Tibial artery (tissue), 4 donors: ENCODE results near the gene SLC30A3.

Experiments
- DNase-seq, 2 donors: peaks; one replicate each; pipeline ENCODE4 v3.0.0-alpha.2; 2019
- H3K27ac ChIP-seq, 2 donors: fragments of 200-600 bp; sonication (generic) in 1 of 2; 1 replicate in 1 of 2; 2 replicates in 1 of 2; pipeline ENCODE4 v1.5.1; 2018 to 2019; ENCODE audit warnings: mild to moderate bottlenecking in 1 of 2
- H3K27me3 ChIP-seq, 2 donors: fragments of 200-600 bp; sonication (generic) in 1 of 2; one replicate each; pipeline versions ENCODE4 v1.5.1 to v1.6.0; 2016 to 2019
- H3K36me3 ChIP-seq, 3 donors: fragments of 200-600 bp; sonication (generic) in 2 of 3; one replicate each; pipeline ENCODE4 v1.5.1; 2016 to 2019; ENCODE audit warnings: mild to moderate bottlenecking in 2 of 3
- H3K4me1 ChIP-seq, 4 donors: fragments of 200-600 bp; sonication (generic) in 2 of 4; 1 replicate in 3 of 4; 2 replicates in 1 of 4; pipeline ENCODE4 v1.5.1; 2016 to 2019
- H3K4me3 ChIP-seq, 2 donors: fragments of 200-600 bp; sonication (generic) in 1 of 2; 1 replicate in 1 of 2; 2 replicates in 1 of 2; pipeline ENCODE4 v1.5.1; 2018 to 2019; ENCODE audit warnings: mild to moderate bottlenecking in 2 of 2
- H3K9me3 ChIP-seq, 3 donors: fragments of 200-600 bp; sonication (generic) in 1 of 3; one replicate each; pipeline ENCODE4 v1.5.1; 2016 to 2019
- CTCF ChIP-seq, 2 experiments: fragments of 200-600 bp in 1 of 2; fragments of 450-650 bp in 1 of 2; IDR thresholded peaks; one replicate each; pipeline ENCODE4 v1.5.1; 2017 to 2019; ENCODE audit warnings: antibody characterized with exemption in 2 of 2, mild to moderate bottlenecking in 1 of 2, moderate library complexity in 1 of 2
- intact Hi-C: fragments of 100-400 bp; cut with DNase I; formaldehyde crosslinking; loops from one replicate; pipeline ENCODE4 v1.15.0; 2023; ENCODE audit warnings: low total_unique reads

SLC30A3 gene

GRCh38 chr2:27218614-27219013 is 44.2 kb downstream of the SLC30A3 start:
- intact Hi-C loops = loop anchor here (10.0 kb wide), 3 partner anchors 84 to 254 kb away; partner anchors contain the start of genes PREB, PRR30 and TMEM214
- TF ChIP-seq CTCF (IDR thresholded peaks at IDR 0.05) = no peak
- H3K27ac ChIP-seq = no peak overlapping the region
- H3K4me1 ChIP-seq = peaks cover 0 to 14% (median 8%) of the 10 kb centered on the region in 4 donors
- H3K9me3 ChIP-seq = no peaks in the 10 kb centered on the region
- H3K4me3 ChIP-seq = no peak overlapping the region
- no peaks in the 10 kb centered on the region for H3K27me3 ChIP-seq
- DNase-seq = no peak
- peaks cover 15 to 44% (median 21%) of the 10 kb centered on the region in 3 donors for H3K36me3 ChIP-seq

GRCh38 chr2:27217173-27218121 is 45.4 kb downstream of the SLC30A3 start, which contains the start of gene CAD:
Gene CAD (plus strand): TSS chr2:27217369. CDS start chr2:27217552, 183 bp downstream.
- peak within 1 kb of the TSS; percentile 64 to 65 for H3K4me3 ChIP-seq
- peaks cover 9 to 32% (median 14%) of the 10 kb centered on the region in 3 donors for H3K36me3 ChIP-seq
- H3K27me3 ChIP-seq = no peaks in the 10 kb centered on the region
- TF ChIP-seq CTCF (IDR thresholded peaks at IDR 0.05) = peak; percentile 36 to 47
- intact Hi-C loops = loop anchor here (10.0 kb wide), 3 partner anchors 83 to 253 kb away; partner anchors contain the start of genes PREB, PRR30 and TMEM214
- DNase-seq = peak; percentile 86 to 93
- H3K27ac ChIP-seq = peak within 1 kb of the TSS; percentile 56 to 76
- no peaks in the 10 kb centered on the region for H3K9me3 ChIP-seq
- peaks cover 0 to 22% (median 15%) of the 10 kb centered on the region in 4 donors for H3K4me1 ChIP-seq

GRCh38 chr2:27216416-27217137 is 46.3 kb downstream of the SLC30A3 start:
- TF ChIP-seq CTCF (IDR thresholded peaks at IDR 0.05) = no peak
- peak overlapping the region; percentile 64 to 65 for H3K4me3 ChIP-seq
- H3K27me3 ChIP-seq = no peaks in the 10 kb centered on the region
- peak in 1 of 2 donors; percentile 56 for DNase-seq
- peak overlapping the region; percentile 56 to 76 for H3K27ac ChIP-seq
- H3K9me3 ChIP-seq = no peaks in the 10 kb centered on the region
- H3K36me3 ChIP-seq = peaks cover 4 to 26% (median 7%) of the 10 kb centered on the region in 3 donors
- intact Hi-C loops = loop anchor here (10.0 kb wide), 3 partner anchors 82 to 252 kb away; partner anchors contain the start of genes PREB, PRR30 and TMEM214
- H3K4me1 ChIP-seq = peaks cover 0 to 22% (median 15%) of the 10 kb centered on the region in 4 donors

- H3K4me1 ChIP-seq = peaks cover 0 to 28% (median 22%) of the 10 kb centered on the region in 4 donors
- H3K9me3 ChIP-seq = no peaks in the 10 kb centered on the region
- H3K27ac ChIP-seq = no peak overlapping the region
- TF ChIP-seq CTCF (IDR thresholded peaks at IDR 0.05) = no peak
- no peak for DNase-seq
- intact Hi-C loops = loop anchor here (10.0 kb wide), 3 partner anchors 80 to 250 kb away; partner anchors contain the start of genes PREB, PRR30 and TMEM214
- no peak overlapping the region for H3K4me3 ChIP-seq
- H3K36me3 ChIP-seq = peaks cover 4 to 10% (median 7%) of the 10 kb centered on the region in 3 donors
- no peaks in the 10 kb centered on the region for H3K27me3 ChIP-seq
Measured at GRCh38 chr2:27214941-27215340, 47.9 kb downstream of the SLC30A3 start.
